ENCODE measurements around the gene ATOH8. TPM values are rescaled to one million over a fixed set of nuclear protein-coding genes. Genes with fewer than 3 reads are reported as not detected.

Gene ATOH8
- total RNA-seq, 1 donor from 2014 or later = 0.79 TPM

GRCh38 chr2:85765081-85765731 is 11.4 kb downstream of the ATOH8 start:
- Histone ChIP-seq H3K36me3 (ENCODE audit: control insufficient read depth, insufficient read depth, low read length) (no peaks in the 10 kb centered on the region), H3K27me3 (ENCODE audit: control insufficient read depth, insufficient read depth, low read length) (peaks cover 40% of the 10 kb centered on the region), H3K4me3 (ENCODE audit: low read depth, low read length) (no peak overlapping the region)
- TF ChIP-seq CTCF (IDR thresholded peaks at IDR 0.05; ENCODE audit: insufficient read depth, low read length, severe bottlenecking) = no peak
- DNase-seq (ENCODE audit: low read depth) (no peak), FAIRE-seq (no peak)

- peaks cover 42% of the 10 kb centered on the region for H3K27me3 ChIP-seq (ENCODE audit: control insufficient read depth, insufficient read depth, low read length)
- FAIRE-seq = no peak
Measured at GRCh38 chr2:85766229-85766628, 12.4 kb downstream of the ATOH8 start.

GRCh38 chr2:85767803-85768665 is 14.2 kb downstream of the ATOH8 start:
- no peak for TF ChIP-seq CTCF (IDR thresholded peaks at IDR 0.05; ENCODE audit: insufficient read depth, low read length, severe bottlenecking)
- no peak overlapping the region for H3K4me3 ChIP-seq (ENCODE audit: low read depth, low read length)
- H3K36me3 ChIP-seq (ENCODE audit: control insufficient read depth, insufficient read depth, low read length) = no peaks in the 10 kb centered on the region
- FAIRE-seq (peak; percentile 23), DNase-seq (ENCODE audit: low read depth) (no peak)
- peaks cover 32% of the 10 kb centered on the region for H3K27me3 ChIP-seq (ENCODE audit: control insufficient read depth, insufficient read depth, low read length)

More at GRCh38 chr2:85766229-85766628, 12.4 kb downstream of the ATOH8 start:
- no peak for TF ChIP-seq CTCF (IDR thresholded peaks at IDR 0.05; ENCODE audit: insufficient read depth, low read length, severe bottlenecking)
- H3K36me3 ChIP-seq (ENCODE audit: control insufficient read depth, insufficient read depth, low read length) = no peaks in the 10 kb centered on the region
- H3K4me3 ChIP-seq (ENCODE audit: low read depth, low read length) = no peak overlapping the region
- no peak for DNase-seq (ENCODE audit: low read depth)

GRCh38 chr2:85768713-85769112 is 14.9 kb downstream of the ATOH8 start:
- Histone ChIP-seq H3K36me3 (ENCODE audit: control insufficient read depth, insufficient read depth, low read length) (no peaks in the 10 kb centered on the region), H3K4me3 (ENCODE audit: low read depth, low read length) (no peak overlapping the region), H3K27me3 (ENCODE audit: control insufficient read depth, insufficient read depth, low read length) (peaks cover 36% of the 10 kb centered on the region)
- TF ChIP-seq CTCF (IDR thresholded peaks at IDR 0.05; ENCODE audit: insufficient read depth, low read length, severe bottlenecking) = no peak
- FAIRE-seq = no peak
- DNase-seq (ENCODE audit: low read depth) = no peak

- H3K36me3 ChIP-seq (ENCODE audit: control insufficient read depth, insufficient read depth, low read length) = no peaks in the 10 kb centered on the region
- peaks cover 35% of the 10 kb centered on the region for H3K27me3 ChIP-seq (ENCODE audit: control insufficient read depth, insufficient read depth, low read length)
- FAIRE-seq = peak; percentile 91
- no peak for DNase-seq (ENCODE audit: low read depth)
- TF ChIP-seq CTCF (IDR thresholded peaks at IDR 0.05; ENCODE audit: insufficient read depth, low read length, severe bottlenecking) = peak; percentile 17
- no peak overlapping the region for H3K4me3 ChIP-seq (ENCODE audit: low read depth, low read length)
Measured at GRCh38 chr2:85769236-85769982, 15.6 kb downstream of the ATOH8 start.
